SK-N-SH (cell line): ENCODE data around the gene MAN2C1.
"Not testable (repeated sequence)": the region's sequence is repeated elsewhere in the genome, so short reads cannot be mapped to it uniquely, and the experiment has no call there.

Source experiments
- CHD2 ChIP-seq: fragments of 150-350 bp; IDR thresholded peaks from 2 replicates; pipeline ENCODE4 v1.6.1; 2018; ENCODE audit warnings: low read length; ENCODE audit not compliant: partially characterized antibody
- CTCF ChIP-seq: fragments of 200-600 bp; sonication (generic); IDR thresholded peaks from 2 replicates; pipeline ENCODE4 v1.6.1; 2017; ENCODE audit warnings: antibody characterized with exemption, mild to moderate bottlenecking, moderate library complexity
- EP300 ChIP-seq, 2 experiments: IDR thresholded peaks; 2 replicates each; pipeline versions ENCODE4 v1.4.0 to v1.6.1; 2012; ENCODE audit warnings: borderline replicate concordance in 1 of 2, low read depth in 1 of 2, low read length in 1 of 2
- MAX ChIP-seq: IDR thresholded peaks from 2 replicates; pipeline ENCODE4 v1.4.0; 2012; ENCODE audit warnings: low read depth
- POLR2AphosphoS5 ChIP-seq: IDR thresholded peaks from 2 replicates; pipeline ENCODE4 v1.6.1; 2012; ENCODE audit warnings: low read depth, low read length
- RAD21 ChIP-seq: IDR thresholded peaks from 2 replicates; pipeline ENCODE4 v1.6.1; 2012; ENCODE audit warnings: mild to moderate bottlenecking, low read length
- REST ChIP-seq: IDR thresholded peaks from 2 replicates; pipeline ENCODE4 v1.6.1; 2012; ENCODE audit warnings: mild to moderate bottlenecking, low read depth, low read length, moderate library complexity
- SMC3 ChIP-seq: IDR thresholded peaks from 2 replicates; pipeline ENCODE4 v1.6.1; 2012; ENCODE audit warnings: low read depth, low read length, improper control_type of control experiment
- TAF1 ChIP-seq: IDR thresholded peaks from 2 replicates; pipeline ENCODE4 v1.6.1; 2012; ENCODE audit warnings: low read depth, mild to moderate bottlenecking, low read length, moderate library complexity, borderline replicate concordance
- YY1 ChIP-seq: IDR thresholded peaks from 2 replicates; pipeline ENCODE4 v1.4.0; 2012; ENCODE audit warnings: low read depth, mild to moderate bottlenecking
- ZBTB33 ChIP-seq: IDR thresholded peaks from 2 replicates; pipeline ENCODE4 v1.4.0; 2012; ENCODE audit warnings: low read depth, borderline replicate concordance

- not testable (repeated sequence) for TF ChIP-seq MAX; EP300 (IDR thresholded peaks at IDR 0.05; ENCODE audit: borderline replicate concordance in 1 of 2, low read depth in 1 of 2, low read length in 1 of 2); CTCF; TAF1; CHD2; POLR2AphosphoS5; SMC3; ZBTB33; REST; RAD21; YY1
Observed at GRCh38 chr15:75333654-75334419, 34.6 kb downstream of the MAN2C1 start.
